CD14-positive monocyte (primary cell): ENCODE data around the gene AFF2. TPM values are rescaled to one million over a fixed set of nuclear protein-coding genes. Genes with fewer than 3 reads are reported as not detected.

Source experiments
- DNase-seq, 3 donors: peaks; one replicate each; pipeline ENCODE4 v3.0.0-alpha.2; 2011 to 2022
- H2AFZ ChIP-seq: 2 replicates; pipeline ENCODE4 v1.6.0; 2012; ENCODE audit warnings: mild to moderate bottlenecking, low read depth, low read length, inconsistent platforms; ENCODE audit not compliant: insufficient read depth, poor library complexity, severe bottlenecking
- H3K27ac ChIP-seq, 2 donors: 1 replicate in 1 of 2; 2 replicates in 1 of 2; pipeline ENCODE4 v1.5.1; 2012 to 2013; ENCODE audit warnings: low read length in 2 of 2, control low read depth in 1 of 2, inconsistent platforms in 1 of 2, low read depth in 1 of 2, mild to moderate bottlenecking in 1 of 2
- H3K27me3 ChIP-seq, 2 donors: one replicate each; pipeline versions ENCODE4 v1.6.0 to v1.6.1; 2011 to 2013; ENCODE audit warnings: low read length in 2 of 2; ENCODE audit not compliant: control insufficient read depth in 2 of 2, insufficient read depth in 2 of 2
- H3K36me3 ChIP-seq, 2 donors: replicated peaks in 1 of 2; 1 replicate in 1 of 2; 2 replicates in 1 of 2; pipeline versions ENCODE4 v1.5.1 to v1.6.1; 2012 to 2013; ENCODE audit warnings: low read length in 2 of 2, control low read depth in 1 of 2, inconsistent platforms in 1 of 2, mild to moderate bottlenecking in 1 of 2; ENCODE audit not compliant: insufficient read depth in 2 of 2, control insufficient read depth in 1 of 2
- H3K4me1 ChIP-seq, 2 donors: 1 replicate in 1 of 2; 2 replicates in 1 of 2; pipeline versions ENCODE4 v1.5.1 to v1.6.1; 2012 to 2013; ENCODE audit warnings: low read length in 2 of 2, control low read depth in 1 of 2, inconsistent platforms in 1 of 2, mild to moderate bottlenecking in 1 of 2, moderate library complexity in 1 of 2; ENCODE audit not compliant: insufficient read depth in 2 of 2, control insufficient read depth in 1 of 2
- H3K4me2 ChIP-seq: replicated peaks from 2 replicates; pipeline ENCODE3; 2012; ENCODE audit warnings: low read length, moderate library complexity, mild to moderate bottlenecking; ENCODE audit not compliant: poor library complexity, severe bottlenecking; ENCODE audit errors: extremely low read depth
- H3K4me3 ChIP-seq, 3 experiments: fragments of 200-600 bp in 1 of 3; sonication (generic) in 1 of 3; replicated peaks in 1 of 3; 1 replicate in 2 of 3; 2 replicates in 1 of 3; pipeline ENCODE4 v1.5.1; 2011 to 2013; ENCODE audit warnings: low read length in 3 of 3, mild to moderate bottlenecking in 3 of 3, control low read depth in 2 of 3, low read depth in 2 of 3, inconsistent platforms in 1 of 3, moderate library complexity in 1 of 3
- H3K79me2 ChIP-seq: 2 replicates; pipeline ENCODE4 v1.6.0; 2012; ENCODE audit warnings: mild to moderate bottlenecking, control low read depth, inconsistent platforms, low read length, moderate library complexity; ENCODE audit not compliant: insufficient read depth
- H3K9ac ChIP-seq: 2 replicates; pipeline ENCODE4 v1.6.0; 2017; ENCODE audit warnings: low read length, mild to moderate bottlenecking; ENCODE audit not compliant: insufficient read depth, poor library complexity, severe bottlenecking
- H3K9me3 ChIP-seq, 2 donors: replicated peaks in 1 of 2; 1 replicate in 1 of 2; 2 replicates in 1 of 2; pipeline versions ENCODE4 v1.5.1 to v1.6.1; 2012 to 2013; ENCODE audit warnings: low read length in 2 of 2, control low read depth in 1 of 2; ENCODE audit not compliant: control insufficient read depth in 1 of 2, insufficient read depth in 1 of 2
- H4K20me1 ChIP-seq: 2 replicates; pipeline ENCODE4 v1.6.0; 2012; ENCODE audit warnings: mild to moderate bottlenecking, low read length, control low read depth, moderate library complexity; ENCODE audit not compliant: insufficient read depth
- H3K27ac Mint-ChIP-seq, 7 donors: one replicate each; pipeline ENCODE4 v1.8.0; 2020; ENCODE audit warnings: mild to moderate bottlenecking in 7 of 7, mixed read lengths in 7 of 7, moderate library complexity in 6 of 7, inconsistent platforms in 2 of 7
- H3K27me3 Mint-ChIP-seq, 3 donors: one replicate each; pipeline ENCODE4 v1.8.0; 2021 to 2022; ENCODE audit warnings: low read depth in 3 of 3, mild to moderate bottlenecking in 3 of 3, mixed read lengths in 3 of 3, moderate library complexity in 3 of 3, inconsistent platforms in 1 of 3
- H3K36me3 Mint-ChIP-seq, 2 donors: one replicate each; pipeline ENCODE4 v1.8.0; 2020; ENCODE audit warnings: mixed read lengths in 2 of 2, inconsistent platforms in 1 of 2, mild to moderate bottlenecking in 1 of 2
- H3K4me1 Mint-ChIP-seq: one replicate; pipeline ENCODE4 v1.8.0; 2020; ENCODE audit warnings: mild to moderate bottlenecking, mixed read lengths
- H3K4me3 Mint-ChIP-seq, 2 donors: one replicate each; pipeline ENCODE4 v1.8.0; 2020; ENCODE audit warnings: mild to moderate bottlenecking in 2 of 2, mixed read lengths in 2 of 2, moderate library complexity in 1 of 2
- H3K9me3 Mint-ChIP-seq, 7 donors: one replicate each; pipeline ENCODE4 v1.8.0; 2020 to 2022; ENCODE audit warnings: mixed read lengths in 7 of 7, mild to moderate bottlenecking in 6 of 7, moderate library complexity in 6 of 7, inconsistent platforms in 2 of 7
- CTCF ChIP-seq: fragments of 200-600 bp; IDR thresholded peaks from one replicate; pipeline ENCODE4 v1.8.0; 2022; ENCODE audit warnings: antibody characterized with exemption, mild to moderate bottlenecking
- WGBS: methylation state at CpG from one replicate; pipeline ENCODE4 v1.1.5; 2013; ENCODE audit warnings: missing lambda C conversion rate; ENCODE audit not compliant: insufficient coverage; 5-methylcytosine and 5-hydroxymethylcytosine counted together
- intact Hi-C, 2 donors: fragments of 100-400 bp; cut with micrococcal nuclease; formaldehyde crosslinking; loops; one replicate each; pipeline versions ENCODE4 v1.15.0 to v1.15.1; 2023
- polyA plus RNA-seq, 3 donors: library from polyadenylated mRNA; depleted of rRNA in 1 of 3; unstranded in 2 of 3; stranded (reverse) in 1 of 3; fragments of 300-500 nt in 2 of 3; fragments of >200 nt in 1 of 3; fragmentation: Illumina TruSeq in 2 of 3; gene quantifications; 1 replicate in 2 of 3; 2 replicates in 1 of 3; pipeline ENCODE4 v1.2.3, GENCODE V29; 2012 to 2021

The AFF2 gene
- polyA plus RNA-seq, 3 donors, result 0.07 to 1.1 (median 0.70) TPM

- Mint-ChIP-seq H3K9me3 (peaks cover 0 to 15% (median 5%) of the 10 kb centered on the region in 7 donors), H3K36me3 (no peaks in the 10 kb centered on the region), H3K27me3 (peaks cover 0 to 3% (median 0%) of the 10 kb centered on the region in 3 donors), H3K4me1 (no peaks in the 10 kb centered on the region), H3K4me3 (no peak overlapping the region), H3K27ac (no peak overlapping the region)
- WGBS, result no CpG with 5 or more reads among the region's 2 CpGs
- H3K9ac ChIP-seq, result no peak overlapping the region
- H3K27ac ChIP-seq, result no peak overlapping the region
- H3K4me2 ChIP-seq, result no peak overlapping the region
- H4K20me1 ChIP-seq, result no peaks in the 10 kb centered on the region
- intact Hi-C loops, result no loop called here
- no peaks in the 10 kb centered on the region for H3K79me2 ChIP-seq
- no peaks in the 10 kb centered on the region for H3K36me3 ChIP-seq
- no peak for DNase-seq
- no peak for TF ChIP-seq CTCF
- H3K4me3 ChIP-seq, result no peak overlapping the region
- no peaks in the 10 kb centered on the region for H3K27me3 ChIP-seq
- H3K4me1 ChIP-seq, result no peaks in the 10 kb centered on the region
- H3K9me3 ChIP-seq, result peaks cover 0 to 4% of the 10 kb centered on the region in 2 donors
- H2AFZ ChIP-seq, result no peak overlapping the region
These were observed 520.7 kb downstream of the AFF2 start for GRCh38 chrX:149021159-149021558.

- DNase-seq, result no peak
- H3K4me3 Mint-ChIP-seq, result no peak overlapping the region
- no peaks in the 10 kb centered on the region for H3K4me1 Mint-ChIP-seq
- Histone ChIP-seq H3K79me2 (no peaks in the 10 kb centered on the region), H3K4me2 (no peak overlapping the region), H3K9me3 (peaks cover 0 to 4% of the 10 kb centered on the region in 2 donors), H3K4me1 (no peaks in the 10 kb centered on the region), H3K36me3 (no peaks in the 10 kb centered on the region), H3K27ac (no peak overlapping the region), H3K27me3 (no peaks in the 10 kb centered on the region), H2AFZ (no peak overlapping the region), H4K20me1 (no peaks in the 10 kb centered on the region), H3K9ac (no peak overlapping the region), H3K4me3 (no peak overlapping the region)
- TF ChIP-seq CTCF, result no peak
- no peaks in the 10 kb centered on the region for H3K36me3 Mint-ChIP-seq
- peaks cover 0 to 3% (median 0%) of the 10 kb centered on the region in 3 donors for H3K27me3 Mint-ChIP-seq
- peaks cover 0 to 15% (median 5%) of the 10 kb centered on the region in 7 donors for H3K9me3 Mint-ChIP-seq
- no CpG with 5 or more reads among the region's 2 CpGs for WGBS
- no peak overlapping the region for H3K27ac Mint-ChIP-seq
- intact Hi-C loops, result no loop called here
These were observed 522.1 kb downstream of the AFF2 start for GRCh38 chrX:149022485-149022884.
